Hippocampal formation (tissue), 2 donors: ENCODE results near the gene VAPB.

ENCODE experiments used
- DNase-seq, 2 donors: peaks; one replicate each; lab custom pipeline; 2025; lab: John Stamatoyannopoulos, UW

Gene VAPB

DNA sequence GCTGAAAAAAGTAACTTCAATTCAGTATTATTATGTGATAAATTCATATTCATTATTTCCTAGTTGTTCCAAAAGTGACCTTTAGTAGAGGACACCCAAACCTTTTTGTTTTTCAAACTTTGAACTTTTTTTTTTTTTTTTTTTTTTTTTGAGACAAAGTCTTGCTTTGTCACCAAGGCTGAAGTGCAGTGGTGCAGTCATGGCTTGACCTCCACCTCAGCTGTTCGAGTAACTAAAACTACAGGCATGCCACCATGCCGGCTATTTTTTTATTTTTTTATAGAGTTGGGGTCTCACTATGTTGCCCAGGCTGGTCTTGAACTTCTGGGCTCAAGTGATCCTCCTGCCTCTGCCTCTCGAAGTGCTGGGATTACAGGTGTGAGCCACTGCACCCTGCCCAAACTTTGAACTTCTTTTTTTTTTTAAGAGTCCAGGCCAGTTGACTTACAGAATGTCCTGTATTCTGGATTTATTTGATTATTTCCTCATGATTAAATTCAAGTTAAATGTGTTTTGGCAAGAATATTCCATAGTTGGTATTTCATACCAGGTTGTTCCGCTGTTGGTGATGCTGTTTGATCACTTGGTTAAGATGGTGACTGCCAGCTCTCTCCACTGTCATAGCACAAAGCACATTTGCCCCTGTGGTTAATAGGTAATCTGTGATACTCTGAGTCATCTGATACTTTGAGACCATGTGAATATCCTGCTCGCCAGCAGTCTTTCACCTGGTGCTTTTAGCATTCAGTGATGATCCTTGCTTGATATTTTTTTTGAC lies 48.0 kb downstream of the VAPB start:
- no peak for DNase-seq

GRCh38 chr20:58438970-58439808 lies 50.2 kb downstream of the VAPB start:
- DNase-seq: no peak

DNA sequence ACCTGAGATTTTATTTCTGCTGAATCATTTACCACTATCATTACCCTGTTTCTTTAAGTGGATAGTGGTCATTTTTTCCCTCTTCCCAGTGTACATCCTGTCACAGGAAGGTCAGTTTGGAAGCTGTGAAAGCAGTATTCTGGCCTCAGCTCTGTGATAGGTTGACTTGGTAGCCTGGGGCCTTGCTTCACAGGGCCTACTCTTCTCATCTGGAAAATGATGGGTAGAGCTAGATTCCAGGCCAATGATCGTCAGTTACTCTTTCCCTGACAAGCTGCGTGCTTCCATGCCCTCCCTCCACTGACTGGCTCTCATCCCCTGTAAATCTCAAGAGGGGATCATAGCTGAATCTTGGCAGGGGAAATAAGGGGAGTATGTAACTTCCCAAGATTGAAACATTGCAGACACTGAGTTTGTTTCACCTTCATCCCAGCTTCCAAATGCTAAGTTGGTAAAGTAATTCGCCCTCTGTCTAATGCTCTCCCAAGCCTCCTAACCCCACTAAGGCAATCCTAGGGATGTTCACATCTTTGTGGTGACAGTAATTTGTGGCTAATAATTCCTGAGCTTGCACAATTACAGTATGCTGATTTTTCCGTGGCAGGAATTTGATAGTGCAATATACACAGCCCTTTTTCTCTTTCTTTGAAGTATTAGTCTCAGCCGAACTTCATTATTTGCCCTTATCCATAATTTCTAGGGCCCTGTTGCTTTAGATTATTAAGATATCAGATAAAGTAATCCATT lies 51.2 kb downstream of the VAPB start:
- no peak for DNase-seq

GRCh38 chr20:58441723-58442122 lies 52.7 kb downstream of the VAPB start:
- DNase-seq: no peak

DNA sequence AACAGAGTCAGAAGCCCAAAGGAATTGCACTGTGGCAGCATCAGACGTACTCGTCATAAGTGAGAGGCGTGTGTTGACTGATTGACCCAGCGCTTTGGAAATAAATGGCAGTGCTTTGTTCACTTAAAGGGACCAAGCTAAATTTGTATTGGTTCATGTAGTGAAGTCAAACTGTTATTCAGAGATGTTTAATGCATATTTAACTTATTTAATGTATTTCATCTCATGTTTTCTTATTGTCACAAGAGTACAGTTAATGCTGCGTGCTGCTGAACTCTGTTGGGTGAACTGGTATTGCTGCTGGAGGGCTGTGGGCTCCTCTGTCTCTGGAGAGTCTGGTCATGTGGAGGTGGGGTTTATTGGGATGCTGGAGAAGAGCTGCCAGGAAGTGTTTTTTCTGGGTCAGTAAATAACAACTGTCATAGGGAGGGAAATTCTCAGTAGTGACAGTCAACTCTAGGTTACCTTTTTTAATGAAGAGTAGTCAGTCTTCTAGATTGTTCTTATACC lies 55.8 kb downstream of the VAPB start:
- DNase-seq: no peak

DNA sequence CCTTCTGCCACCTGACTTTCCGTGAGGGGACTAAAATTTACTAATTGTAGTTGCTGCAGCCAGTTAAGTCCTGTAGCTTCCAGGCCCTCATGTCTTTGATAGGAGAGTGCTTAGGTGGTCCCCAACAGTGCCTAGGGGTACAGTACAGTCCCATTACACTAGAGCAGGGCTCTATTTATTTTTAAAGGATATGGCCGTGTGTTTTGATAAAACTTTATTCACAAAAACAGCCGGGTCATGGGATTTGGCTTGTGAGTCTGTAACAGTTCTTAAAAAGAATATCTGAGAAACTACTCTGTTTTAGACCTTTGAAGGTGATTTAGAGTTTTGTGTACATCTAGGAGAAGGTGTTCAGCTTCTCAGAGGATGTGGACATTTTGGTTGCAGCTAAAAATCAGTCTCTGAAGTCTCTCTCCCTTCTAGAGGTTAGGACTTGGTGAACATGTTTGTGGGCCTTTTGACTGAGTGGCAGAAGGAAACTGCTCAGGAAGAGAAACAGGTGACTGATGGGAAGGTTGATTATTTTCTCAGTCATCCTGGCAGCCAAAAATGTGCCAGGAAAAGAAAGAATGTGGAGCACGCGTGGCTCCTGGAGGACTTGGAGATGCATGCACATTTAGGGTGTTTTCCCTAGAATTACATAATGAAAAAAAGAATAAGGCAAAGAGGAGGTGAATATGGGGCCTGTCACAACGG lies 57.4 kb downstream of the VAPB start:
- no peak for DNase-seq

DNA sequence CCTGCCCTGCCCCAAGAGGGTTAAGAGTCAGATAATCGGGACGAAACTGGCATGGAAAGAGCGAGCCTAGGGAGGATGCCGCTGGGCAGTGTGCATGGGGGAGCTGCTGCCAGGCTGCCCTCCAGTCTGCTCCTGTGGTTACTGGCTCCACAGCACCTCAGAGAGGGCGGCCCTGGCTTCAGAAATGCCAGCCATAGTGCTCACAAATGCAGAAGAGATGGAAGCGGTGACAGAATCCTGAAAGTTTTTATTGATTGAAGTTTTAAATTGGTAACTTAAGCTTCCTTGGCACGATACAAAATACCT lies 57.9 kb downstream of the VAPB start:
- no peak for DNase-seq

DNA sequence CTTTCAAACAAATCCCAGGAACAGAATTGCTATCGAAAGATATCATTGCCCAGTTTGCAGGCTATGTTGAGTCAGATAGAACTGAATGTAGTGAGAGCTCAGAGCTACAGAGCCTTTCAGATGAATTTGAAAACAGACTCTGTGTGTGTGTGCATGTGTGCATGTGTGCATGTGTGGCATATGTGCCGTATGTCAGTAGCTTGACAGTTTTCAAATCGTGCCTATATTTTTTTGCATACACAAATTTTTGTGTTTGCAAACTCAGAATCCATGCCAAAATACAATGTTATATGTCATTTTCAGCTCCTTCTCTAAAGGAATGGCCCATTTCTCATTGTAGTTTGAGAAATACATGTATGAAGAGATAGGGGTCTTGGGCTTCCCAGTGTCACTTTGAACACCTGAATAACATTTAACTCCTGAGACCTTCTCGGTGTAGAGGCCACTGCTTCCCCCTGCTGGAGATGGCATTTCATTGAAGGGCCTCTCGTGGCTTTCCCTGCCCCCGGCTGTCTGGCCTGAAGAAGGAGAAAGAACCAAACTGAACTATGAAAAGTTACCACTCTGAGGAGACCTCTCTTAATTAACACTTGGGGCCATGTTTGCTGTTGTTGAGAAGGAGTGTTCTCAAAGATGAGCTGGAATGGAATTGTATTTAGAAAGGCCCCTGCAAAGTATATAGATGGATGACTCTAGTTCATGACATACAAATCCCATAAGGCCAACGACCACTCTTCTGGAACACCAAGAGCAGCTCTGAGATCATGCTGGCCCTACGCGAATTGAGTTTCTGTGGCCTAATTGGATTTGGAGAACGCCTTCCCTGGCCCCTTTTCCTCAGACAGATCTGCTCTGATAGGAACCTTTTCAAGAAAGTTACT lies 58.7 kb downstream of the VAPB start:
- no peak for DNase-seq

- DNase-seq: no peak
Observed at GRCh38 chr20:58448958-58449357, 59.9 kb downstream of the VAPB start.

DNA sequence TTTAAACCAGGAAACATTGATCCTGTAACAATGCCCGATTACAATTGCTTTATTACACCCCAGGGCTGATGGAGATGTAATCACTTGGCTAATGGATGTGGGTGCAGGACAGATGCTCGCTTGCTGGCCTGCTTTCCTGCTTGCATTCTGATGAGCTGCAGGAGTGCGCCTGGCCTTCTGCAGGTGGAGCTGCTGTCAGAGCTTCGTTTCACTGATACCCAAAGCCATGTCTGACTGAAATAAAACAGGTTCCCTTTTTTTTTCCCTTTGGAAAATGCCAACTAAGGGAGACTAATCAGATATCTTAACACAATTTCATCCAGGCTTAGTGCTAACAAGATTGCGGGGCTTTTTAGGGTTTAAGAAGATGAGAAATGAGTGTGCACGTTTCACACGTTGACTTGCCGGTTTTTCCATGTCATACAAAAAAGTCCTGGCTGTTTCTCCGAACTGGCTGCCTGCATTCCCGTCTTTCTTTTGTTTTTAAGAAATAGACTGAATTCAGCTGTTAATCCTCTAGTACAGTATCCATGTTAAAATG lies 60.7 kb downstream of the VAPB start:
- DNase-seq: no peak

- DNase-seq: no peak
Observed at GRCh38 chr20:58450254-58450653, 61.2 kb downstream of the VAPB start.

DNA sequence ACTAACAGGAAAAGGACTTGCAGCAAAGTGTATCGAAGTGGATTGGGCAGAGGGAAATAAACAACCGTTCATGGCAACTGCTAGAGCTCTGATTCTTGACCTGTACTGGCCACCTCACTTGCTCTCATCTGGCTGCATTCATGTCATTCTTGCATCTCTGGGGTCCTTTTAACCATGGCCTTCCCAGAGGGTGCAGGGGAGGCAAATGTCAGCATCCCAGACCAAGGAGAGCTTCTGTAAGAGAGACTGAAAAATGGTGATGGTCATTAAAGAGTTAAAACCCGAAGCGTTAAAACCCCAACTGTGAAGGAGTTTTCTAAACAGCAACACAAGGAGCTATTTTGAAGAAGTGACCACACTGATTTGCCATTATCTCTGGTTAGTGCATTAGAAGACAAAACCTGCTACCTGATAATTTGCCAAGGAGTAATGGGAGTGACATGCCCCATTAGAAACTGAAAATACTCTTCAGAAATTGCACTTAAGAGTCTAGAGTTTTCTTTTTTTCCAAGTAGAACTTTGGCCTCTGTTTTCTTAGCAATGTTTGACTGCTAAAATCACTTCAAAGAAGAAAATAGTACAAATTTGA lies 63.7 kb downstream of the VAPB start:
- DNase-seq: no peak

- DNase-seq: no peak
Observed at GRCh38 chr20:58453391-58453790, 64.4 kb downstream of the VAPB start.

DNA sequence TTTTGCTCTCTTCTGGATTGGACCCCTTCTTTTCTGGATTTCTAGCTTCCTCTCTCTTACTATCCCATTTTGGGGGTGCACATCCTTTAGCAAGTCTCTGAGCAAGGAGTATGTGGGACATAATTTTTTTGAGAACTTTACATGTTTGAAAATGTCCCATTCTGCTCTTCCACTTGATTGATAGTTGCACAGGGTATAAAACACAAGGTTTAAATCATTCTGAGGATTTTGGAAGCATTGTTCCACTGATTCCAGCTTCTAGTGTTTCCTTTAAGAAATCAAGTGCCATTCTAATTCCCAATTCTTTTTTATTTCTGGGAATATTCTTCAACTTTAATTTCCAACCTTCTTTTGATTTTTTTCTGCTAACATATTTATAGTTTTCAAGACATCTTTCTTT lies 65.4 kb downstream of the VAPB start:
- DNase-seq: no peak

GRCh38 chr20:58457083-58457695 lies 68.2 kb downstream of the VAPB start:
- DNase-seq: no peak

GRCh38 chr20:58458342-58459057 lies 69.5 kb downstream of the VAPB start:
- no peak for DNase-seq

DNA sequence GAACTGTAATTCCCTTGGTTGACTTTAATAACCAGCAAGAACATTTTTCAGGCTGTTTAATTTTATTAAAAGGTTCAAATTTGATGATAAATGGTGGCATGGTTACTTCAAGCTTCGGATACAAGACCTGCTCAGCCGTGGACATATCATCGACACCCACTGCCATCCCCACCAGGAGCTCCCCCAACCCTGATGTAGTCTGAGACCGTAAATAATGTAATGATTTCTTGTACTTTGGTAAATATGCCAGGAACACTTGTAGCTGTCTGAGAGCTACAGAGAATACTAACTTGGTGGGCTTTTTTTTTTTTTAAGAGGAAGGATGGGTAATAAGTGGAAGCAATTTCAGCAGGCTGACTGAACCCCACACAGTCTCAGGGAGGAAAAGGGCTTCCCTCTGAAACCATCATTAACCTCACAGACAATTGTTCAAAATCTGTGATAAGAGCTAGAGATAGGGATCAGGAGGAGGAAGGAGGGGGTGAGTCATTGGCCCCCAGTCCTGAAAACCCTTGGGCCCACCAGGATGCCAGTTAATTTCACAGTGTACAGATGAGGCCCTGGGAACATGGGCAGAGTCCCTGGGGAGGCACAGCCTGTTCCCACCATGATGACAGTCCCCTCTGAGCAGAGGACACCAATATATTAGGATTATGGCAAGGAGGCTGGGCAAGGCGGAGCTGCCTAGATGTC lies 70.2 kb downstream of the VAPB start:
- DNase-seq: no peak

- DNase-seq: no peak
Observed at GRCh38 chr20:58461104-58461503, 72.1 kb downstream of the VAPB start.

GRCh38 chr20:58461899-58462298 lies 72.9 kb downstream of the VAPB start:
- no peak for DNase-seq
